Measurements from ENCODE around the gene ZNRF4. TPM values are rescaled to one million over a fixed set of nuclear protein-coding genes. Genes with fewer than 3 reads are reported as not detected.

ZNRF4 gene
- total and polyA plus RNA-seq, 2 of the 8 experiments (the other 6 are each of a cell fraction or from before 2014, with no cell fraction given): not detected

- Histone ChIP-seq H2BK15ac (ENCODE audit: low read length) (no peak overlapping the region), H2AK5ac (ENCODE audit: low read depth, low read length) (no peak overlapping the region), H4K20me1 (replicated peaks in 1 of 2; ENCODE audit: control insufficient read depth in 1 of 2, insufficient read depth in 2 of 2, low read length in 2 of 2) (no peaks in the 10 kb centered on the region), H3K36me3 (ENCODE audit: control insufficient read depth in 2 of 4, insufficient read depth in 4 of 4, low read length in 3 of 4) (no peaks in the 10 kb centered on the region), H4K91ac (replicated peaks; ENCODE audit: insufficient read length, low read length) (no peak overlapping the region), H3K14ac (ENCODE audit: insufficient read length) (no peak overlapping the region), H3K4me1 (replicated peaks in 1 of 4; ENCODE audit: control insufficient read depth in 3 of 4, insufficient read depth in 4 of 4, low read length in 3 of 4) (no peaks in the 10 kb centered on the region), H4K5ac (ENCODE audit: insufficient read length, low read depth, low read length) (no peak overlapping the region), H2BK12ac (ENCODE audit: low read depth, low read length) (no peak overlapping the region), H3K18ac (ENCODE audit: extremely low read depth, low read length) (no peak overlapping the region), H3K4me3 (ENCODE audit: extremely low read depth in 1 of 4, insufficient read depth in 2 of 4, low read depth in 3 of 4, low read length in 4 of 4) (no peak overlapping the region), H2BK5ac (ENCODE audit: low read depth, low read length) (no peak overlapping the region), H3K23ac (ENCODE audit: insufficient read length) (no peak overlapping the region), H4K8ac (ENCODE audit: extremely low read depth, insufficient read depth, low read length) (no peak overlapping the region), H3K9me3 (ENCODE audit: insufficient read depth in 2 of 2, low read depth in 1 of 2, low read length in 1 of 2) (0 out of 4 replicates have a peak, but pooled peaks cover 2 to 3% of the 10 kb centered on the region in 2 experiments), H3K79me1 (ENCODE audit: low read depth, low read length) (no peaks in the 10 kb centered on the region), H2AFZ (ENCODE audit: low read length) (no peak overlapping the region), H3K4me2 (ENCODE audit: insufficient read depth in 1 of 2, low read depth in 2 of 2, low read length in 2 of 2) (no peak overlapping the region), H3K9ac (replicated peaks in 1 of 4; ENCODE audit: extremely low read depth in 1 of 4, low read depth in 3 of 4, low read length in 3 of 4) (no peak overlapping the region), H3K79me2 (ENCODE audit: control insufficient read depth in 1 of 2, insufficient read depth in 2 of 2, low read length in 2 of 2) (no peaks in the 10 kb centered on the region), H3K4ac (replicated peaks; ENCODE audit: insufficient read length, low read depth, low read length) (no peak overlapping the region), H2BK20ac (ENCODE audit: low read length) (no peak overlapping the region), H3K27me3 (replicated peaks in 1 of 4; ENCODE audit: control insufficient read depth in 3 of 4, extremely low read depth in 1 of 4, insufficient read depth in 3 of 4, low read length in 3 of 4) (peaks cover 0 to 1% (median 0%) of the 10 kb centered on the region in 4 experiments; a peak in 1 of 7 replicates), H2BK120ac (replicated peaks; ENCODE audit: low read depth, low read length) (no peak overlapping the region), H3K56ac (replicated peaks; ENCODE audit: insufficient read length, low read depth, low read length) (no peak overlapping the region), H3K27ac (ENCODE audit: low read depth, low read length) (no peak overlapping the region), H3K23me2 (ENCODE audit: low read depth, low read length) (peaks cover 2% of the 10 kb centered on the region; the same call in 1 of the 2 replicates)
- CTCF ChIA-PET (ENCODE audit: partially characterized antibody): no interaction called here
- no peak for DNase-seq (ENCODE audit: low read depth in 1 of 2, low spot score in 2 of 2)
- 91% methylated on average over 33 of the region's 35 CpGs; no CpG with 5 or more reads in 1 of the 2 experiments for WGBS, 2 experiments (ENCODE audit: extremely low coverage in 1 of 2, insufficient coverage in 1 of 2, insufficient read length in 1 of 2, insufficient replicate concordance in 2 of 2, low coverage in 1 of 2, low lambda C conversion rate in 2 of 2, missing lambda C conversion rate in 1 of 2)
- FAIRE-seq: no peak
- POLR2A ChIA-PET (ENCODE audit: partially characterized antibody): no interaction called here
- no peak for TF ChIP-seq SAP30 (IDR thresholded peaks at IDR 0.05; ENCODE audit: insufficient read depth, insufficient replicate concordance, low read length)
Observed at GRCh38 chr19:5456130-5456840, 1.1 kb downstream of the ZNRF4 start.
